Body of pancreas (tissue), 4 donors: Measurements from ENCODE around the gene CHD6. TPM values are rescaled to one million over a fixed set of nuclear protein-coding genes. Genes with fewer than 3 reads are reported as not detected.

Experiments used
- ATAC-seq: fragments of 150-250 bp; one replicate; pipeline ENCODE4 v1.9.1; 2016
- DNase-seq, 4 donors: peaks; one replicate each; pipeline ENCODE4 v3.0.0-alpha.2; 2019
- H3K27ac ChIP-seq, 4 donors: fragments of 200-600 bp; sonication (generic); 1 replicate in 3 of 4; 2 replicates in 1 of 4; pipeline versions ENCODE4 v1.5.1 to v1.6.1; 2016 to 2019; ENCODE audit warnings: mild to moderate bottlenecking in 1 of 4, mixed read lengths in 1 of 4, moderate library complexity in 1 of 4
- H3K27me3 ChIP-seq, 2 donors: fragments of 200-600 bp; sonication (generic); one replicate each; pipeline ENCODE4 v1.6.0; 2016; ENCODE audit warnings: mild to moderate bottlenecking in 1 of 2
- H3K36me3 ChIP-seq, 2 donors: fragments of 200-600 bp; sonication (generic); replicated peaks in 1 of 2; 2 replicates each; pipeline ENCODE4 v1.5.1; 2016; ENCODE audit warnings: low read depth in 2 of 2; ENCODE audit not compliant: insufficient read depth in 1 of 2
- H3K4me1 ChIP-seq: fragments of 200-600 bp; sonication (generic); one replicate; pipeline ENCODE4 v1.6.0; 2016
- H3K4me3 ChIP-seq, 2 donors: fragments of 200-600 bp; sonication (generic); 1 replicate in 1 of 2; 2 replicates in 1 of 2; pipeline ENCODE4 v1.5.1; 2016 to 2019
- H3K9me3 ChIP-seq, 3 donors: fragments of 200-600 bp; sonication (generic); 1 replicate in 2 of 3; 2 replicates in 1 of 3; pipeline ENCODE4 v1.5.1; 2016
- CTCF ChIP-seq, 7 experiments: fragments of 450-650 bp in 4 of 7; fragments of 200-600 bp in 3 of 7; sonication (generic) in 3 of 7; IDR thresholded peaks; one replicate each; pipeline ENCODE4 v1.5.1; 2016 to 2019; ENCODE audit warnings: antibody characterized with exemption in 7 of 7
- POLR2A ChIP-seq, 3 donors: fragments of 450-650 bp; IDR thresholded peaks; one replicate each; pipeline ENCODE4 v1.6.1; 2016; ENCODE audit warnings: antibody characterized with exemption in 3 of 3, mild to moderate bottlenecking in 2 of 3
- WGBS, 2 donors: methylation state at CpG; one replicate each; pipeline ENCODE4 v1.1.5; 2017; 5-methylcytosine and 5-hydroxymethylcytosine counted together
- intact Hi-C: fragments of 100-400 bp; cut with DNase I; formaldehyde crosslinking; loops from one replicate; pipeline ENCODE4 v1.15.1; 2023
- total RNA-seq, 2 donors: library from RNA; depleted of rRNA; stranded (reverse); fragments of >200 nt; gene quantifications; one replicate each; pipeline ENCODE4 v1.1.0, GENCODE V29; 2016

CHD6 gene
- total RNA-seq, 2 donors from 2014 or later = 21.8 to 43.5 TPM

GRCh38 chr20:41619360-41620100, 1.4 kb upstream of the CHD6 start:
- WGBS, 2 donors = 61 to 63% methylated on average over 5 of the region's 5 CpGs
- DNase-seq = peak in 1 of 4 donors; percentile 6
- H3K27ac ChIP-seq = peak overlapping the region in 1 of 4 donors; percentile 89
- no peaks in the 10 kb centered on the region for H3K9me3 ChIP-seq
- no peaks in the 10 kb centered on the region for H3K27me3 ChIP-seq
- H3K36me3 ChIP-seq = no peaks in the 10 kb centered on the region
- peaks cover 16% of the 10 kb centered on the region for H3K4me1 ChIP-seq
- intact Hi-C loops = no loop called here
- TF ChIP-seq POLR2A (IDR thresholded peaks at IDR 0.05) (no peak), CTCF (IDR thresholded peaks at IDR 0.05) (no peak)
- H3K4me3 ChIP-seq = no peak overlapping the region
- no peak for ATAC-seq

GRCh38 chr20:41618807-41619311, 682 bp upstream of the CHD6 start:
- intact Hi-C loops = no loop called here
- no peaks in the 10 kb centered on the region for H3K9me3 ChIP-seq
- no peak for DNase-seq
- ATAC-seq = peak; percentile 9
- TF ChIP-seq CTCF (IDR thresholded peaks at IDR 0.05) (no peak), POLR2A (IDR thresholded peaks at IDR 0.05) (no peak)
- H3K27me3 ChIP-seq = no peaks in the 10 kb centered on the region
- peaks cover 16% of the 10 kb centered on the region for H3K4me1 ChIP-seq
- WGBS, 2 donors = 2 to 4% methylated on average over 9 to 30 of the region's 30 CpGs
- peak overlapping the region in 1 of 2 donors; percentile 64 for H3K4me3 ChIP-seq
- peak overlapping the region in 3 of 4 donors; percentile 47 to 89 (median 80) for H3K27ac ChIP-seq
- no peaks in the 10 kb centered on the region for H3K36me3 ChIP-seq

GRCh38 chr20:41617059-41617901, 897 bp downstream of the CHD6 start:
- peaks cover 16% of the 10 kb centered on the region for H3K4me1 ChIP-seq
- WGBS, 2 donors = 2 to 6% methylated on average over 11 to 30 of the region's 35 CpGs
- peak overlapping the region; percentile 32 to 80 (median 64) for H3K27ac ChIP-seq
- H3K4me3 ChIP-seq = peak overlapping the region in 1 of 2 donors; percentile 70
- DNase-seq (peak; percentile 25 to 53 (median 30)), ATAC-seq (peak; percentile 8)
- no peaks in the 10 kb centered on the region for H3K36me3 ChIP-seq
- no peaks in the 10 kb centered on the region for H3K27me3 ChIP-seq
- TF ChIP-seq CTCF (IDR thresholded peaks at IDR 0.05) (no peak), POLR2A (IDR thresholded peaks at IDR 0.05) (no peak)
- no peaks in the 10 kb centered on the region for H3K9me3 ChIP-seq
- intact Hi-C loops = no loop called here

GRCh38 chr20:41616228-41616627, 1.9 kb downstream of the CHD6 start:
- Histone ChIP-seq H3K27me3 (no peaks in the 10 kb centered on the region), H3K9me3 (no peaks in the 10 kb centered on the region), H3K4me3 (no peak overlapping the region), H3K36me3 (no peaks in the 10 kb centered on the region), H3K27ac (no peak overlapping the region), H3K4me1 (peaks cover 16% of the 10 kb centered on the region)
- intact Hi-C loops = no loop called here
- WGBS, 2 donors = 27 to 40% methylated on average over 4 of the region's 4 CpGs
- ATAC-seq (no peak), DNase-seq (no peak)
- TF ChIP-seq CTCF (IDR thresholded peaks at IDR 0.05) = no peak
- TF ChIP-seq POLR2A (IDR thresholded peaks at IDR 0.05) = no peak
